DMS153 treated with DMSO at 0.1 percent for 48 hours (cell line): ENCODE measurements around the gene TMC7.

Source experiments
- DNase-seq: peaks from one replicate; lab custom pipeline; 2025; ENCODE audit not compliant: unreplicated experiment; lab: John Stamatoyannopoulos, UW

TMC7 gene

DNA sequence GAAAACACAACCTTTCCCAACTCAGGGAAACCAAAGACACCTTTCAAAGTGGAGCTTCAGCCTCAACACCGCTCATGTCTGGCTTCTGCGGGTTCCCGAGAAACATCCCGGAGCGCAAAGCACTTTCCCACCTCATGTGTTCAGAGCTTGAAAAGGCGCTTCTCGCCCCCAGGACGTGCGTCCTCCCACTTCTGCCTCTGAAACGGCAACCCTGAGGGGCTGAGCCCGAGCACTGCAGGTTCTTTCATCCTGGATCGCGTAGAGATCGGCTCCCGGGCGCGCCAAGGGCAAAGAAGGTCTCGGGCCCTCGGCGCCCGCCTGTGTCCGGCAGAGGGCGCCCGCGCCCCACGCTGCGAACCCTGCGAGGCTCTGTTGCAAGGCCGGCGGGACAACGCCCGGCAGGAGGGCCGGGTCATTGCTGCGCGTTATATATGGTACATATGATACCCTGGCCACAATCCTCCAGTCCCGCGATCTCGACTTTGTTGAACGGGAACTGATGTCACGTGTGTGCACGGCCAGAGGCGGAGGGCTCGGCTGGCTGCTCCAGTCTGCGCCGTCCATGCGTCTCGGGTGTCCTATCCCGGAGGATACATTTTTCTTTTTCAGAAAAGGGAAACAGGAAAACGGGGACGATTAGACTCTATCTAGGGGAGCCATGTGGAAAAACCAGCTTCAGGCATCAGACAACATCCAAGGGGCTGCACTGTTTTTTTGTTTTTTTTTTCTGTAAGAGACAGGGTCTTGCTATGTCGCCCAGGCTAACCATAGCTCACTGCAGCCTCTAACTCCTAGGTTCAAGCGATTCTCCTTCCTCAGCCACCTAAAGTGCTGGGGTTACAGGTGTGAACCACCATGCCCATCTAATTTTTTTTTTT, 102.8 kb downstream of the TMC7 start:
- peak; percentile 88 for DNase-seq

DNA sequence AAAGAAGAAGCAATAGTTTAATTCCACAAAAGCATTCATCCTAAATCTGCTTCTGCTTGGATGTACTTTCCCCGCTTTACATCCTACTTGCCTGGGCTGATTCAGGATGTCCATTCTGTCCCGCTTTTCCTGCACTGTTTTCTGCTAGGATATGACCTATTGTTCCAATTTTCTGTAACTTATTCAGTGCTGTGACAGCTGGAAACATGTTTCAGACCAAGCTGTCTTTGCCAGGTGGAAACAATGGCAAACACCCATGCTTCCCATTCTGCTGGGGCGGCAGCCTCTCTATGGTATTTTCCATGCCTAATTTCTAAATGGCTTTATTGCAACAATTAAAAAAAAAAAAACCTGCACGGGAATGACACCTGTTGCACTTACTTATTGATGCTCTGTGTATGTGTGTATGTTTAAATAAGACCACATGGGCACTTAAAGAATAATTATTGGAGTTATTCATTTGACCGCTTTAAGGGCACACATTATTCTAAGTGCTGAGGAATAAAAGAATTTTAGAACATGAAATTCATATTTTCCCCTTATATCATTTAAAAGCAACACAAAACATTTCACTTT, 104.7 kb downstream of the TMC7 start:
- no peak for DNase-seq

DNA sequence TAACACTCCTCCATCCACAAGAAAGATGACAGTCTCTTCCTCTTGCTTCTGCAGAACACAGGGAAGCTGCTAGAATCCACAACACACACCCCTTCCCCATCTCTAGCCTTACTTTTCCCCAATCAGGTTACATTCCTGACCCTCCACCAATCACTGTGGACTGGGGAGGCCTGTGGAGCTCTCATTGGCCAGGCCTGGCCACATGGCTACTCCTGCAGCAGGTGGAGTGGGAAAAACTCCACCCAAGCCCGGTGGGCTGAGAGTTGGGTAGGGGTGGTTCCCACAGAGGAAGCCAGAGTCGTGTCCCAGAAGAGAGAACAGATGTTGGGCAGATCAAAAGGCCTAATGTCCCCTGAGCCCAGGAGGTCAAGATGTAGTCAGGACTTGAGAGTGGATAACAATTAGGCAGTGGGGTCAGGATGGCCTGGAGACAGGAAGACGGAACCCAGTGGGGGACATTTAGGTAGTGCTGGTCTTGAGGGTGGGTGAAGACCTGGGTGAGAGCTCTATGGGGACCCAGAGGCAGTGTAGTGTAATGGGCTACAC, 105.7 kb downstream of the TMC7 start:
- DNase-seq: no peak

- no peak for DNase-seq
These were observed 107.2 kb downstream of the TMC7 start for GRCh38 chr16:19090916-19091315.

- DNase-seq: no peak
These were observed 109.1 kb downstream of the TMC7 start for GRCh38 chr16:19092653-19093410.

GRCh38 chr16:19093631-19094541, 110.2 kb downstream of the TMC7 start:
- DNase-seq: no peak

DNA sequence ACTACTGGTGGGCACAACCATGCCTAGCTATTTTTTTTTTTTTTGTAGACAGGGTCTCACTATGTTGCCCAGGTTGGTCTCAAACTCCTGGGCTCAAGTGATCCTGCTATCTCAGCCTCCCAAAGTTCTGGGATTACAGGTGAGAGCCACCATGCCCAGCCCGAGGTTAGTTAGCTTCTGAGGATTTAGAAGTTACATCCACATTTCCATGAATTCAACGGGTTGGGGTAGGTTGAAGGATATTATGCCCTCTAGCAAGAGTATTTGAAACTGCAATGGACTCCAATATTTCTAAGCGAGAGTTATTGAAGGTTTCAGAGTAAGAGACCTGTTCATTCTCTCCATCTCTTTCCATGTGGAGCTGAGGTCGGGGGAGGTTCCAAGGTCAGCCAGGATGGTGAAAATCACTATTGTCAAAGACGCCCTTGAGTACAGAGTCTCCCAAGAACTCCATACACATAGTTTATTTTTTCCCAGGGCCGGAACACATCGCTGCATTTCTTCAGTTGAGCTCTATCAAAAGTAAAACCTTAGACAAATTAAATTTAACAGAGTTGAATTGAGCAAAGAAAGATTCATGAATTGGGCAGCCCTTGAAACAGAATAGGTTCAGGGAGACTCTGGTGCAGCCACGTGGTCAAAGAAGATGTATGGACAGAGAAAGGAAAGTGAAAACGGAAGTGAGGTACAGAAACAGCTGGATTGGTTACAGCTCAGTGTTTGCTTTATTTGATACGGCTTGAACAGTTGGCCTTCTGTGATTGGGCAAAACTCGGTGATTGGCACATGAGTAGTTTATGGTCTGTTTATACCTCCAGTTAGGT, 111.0 kb downstream of the TMC7 start:
- DNase-seq: no peak

DNA sequence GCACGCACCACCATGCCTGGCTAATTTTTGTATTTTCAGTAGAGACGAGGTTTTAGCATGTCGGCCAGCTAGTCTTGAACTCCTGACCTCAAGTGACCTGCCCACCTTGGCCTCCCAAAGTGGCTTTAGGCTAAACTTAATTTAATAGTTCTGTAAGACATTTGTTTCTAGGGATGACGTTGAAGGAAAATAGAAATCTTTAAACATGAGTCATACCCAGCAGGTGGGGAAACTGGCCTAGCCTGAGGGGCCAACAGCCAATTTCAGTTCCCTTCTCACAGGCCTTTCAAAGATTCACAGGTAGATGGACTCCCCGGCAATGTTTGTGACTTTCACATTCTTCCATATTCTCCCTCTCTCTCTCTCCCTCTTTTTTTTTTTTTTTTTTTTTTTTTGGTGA, 111.9 kb downstream of the TMC7 start:
- DNase-seq: no peak

GRCh38 chr16:19098173-19098572, 114.4 kb downstream of the TMC7 start:
- no peak for DNase-seq

DNA sequence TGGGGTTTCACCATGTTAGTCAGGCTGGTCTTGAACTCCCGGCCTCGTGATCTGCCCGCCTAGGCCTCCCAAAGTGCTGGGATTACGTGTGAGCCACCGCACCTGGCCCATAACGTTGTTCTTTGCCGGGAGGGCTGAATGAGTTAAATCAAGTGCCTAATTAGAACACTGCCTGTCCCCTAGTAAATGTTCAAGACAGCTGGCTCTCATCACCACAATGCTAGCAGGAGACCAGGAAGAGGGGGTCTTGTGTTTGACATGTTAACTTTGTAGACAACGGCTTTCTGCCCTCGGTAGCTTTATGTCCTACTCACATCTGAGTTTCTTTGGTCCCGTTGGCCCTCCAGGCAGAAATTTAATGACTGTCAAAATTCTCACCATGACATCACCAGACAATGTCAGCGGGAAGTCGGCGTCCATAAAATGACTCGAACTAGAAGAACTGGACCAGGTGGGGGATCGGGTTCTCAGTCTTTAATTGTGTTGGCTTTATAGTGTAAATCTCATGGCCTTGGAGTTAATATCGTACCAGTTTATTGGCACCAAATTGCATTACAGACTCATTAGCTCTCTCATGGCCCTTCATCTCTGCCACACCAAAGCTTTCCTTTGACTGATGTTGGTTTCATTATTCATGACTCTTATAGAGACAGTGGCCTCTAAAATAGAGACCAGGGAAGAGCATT, 118.6 kb downstream of the TMC7 start:
- no peak for DNase-seq

DNA sequence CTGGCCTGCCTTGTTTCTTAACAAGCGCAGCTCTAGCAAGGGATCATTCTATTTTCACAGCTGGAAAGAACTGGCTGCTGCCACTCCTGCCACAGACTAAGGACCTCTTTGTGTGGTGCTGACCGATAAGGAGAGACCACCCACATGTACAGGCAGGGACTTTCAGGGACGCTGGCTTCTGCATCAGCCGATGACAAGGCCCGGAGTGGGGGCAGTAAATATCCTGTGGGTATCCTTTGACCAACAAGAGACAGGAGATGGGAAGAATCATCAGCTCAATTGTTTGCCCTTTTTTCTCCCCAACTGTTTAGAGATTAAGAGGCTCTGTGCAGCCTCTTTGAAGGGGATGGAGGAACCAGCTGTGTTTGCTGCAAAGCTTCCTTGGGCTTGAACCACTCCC, 120.9 kb downstream of the TMC7 start:
- DNase-seq: no peak

DNA sequence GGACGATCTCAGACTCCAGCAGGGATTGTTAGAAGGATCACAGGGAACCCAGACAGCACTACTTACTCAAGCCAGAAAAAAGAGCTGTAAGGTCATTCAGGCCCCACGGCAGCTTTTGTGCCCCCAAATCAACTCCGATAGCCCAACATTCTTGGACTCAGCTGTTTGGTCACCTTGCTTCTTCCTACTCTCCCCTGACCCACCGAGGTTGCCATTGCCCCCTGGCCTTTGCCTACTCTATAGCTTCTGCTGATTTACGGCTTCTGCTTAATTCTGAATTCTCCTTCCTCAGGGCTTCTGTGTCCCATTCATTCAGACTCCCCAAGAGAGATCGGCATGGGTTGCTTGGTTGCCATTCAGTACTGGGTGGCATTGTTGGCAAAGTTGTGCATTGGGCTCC, 121.4 kb downstream of the TMC7 start:
- no peak for DNase-seq

DNA sequence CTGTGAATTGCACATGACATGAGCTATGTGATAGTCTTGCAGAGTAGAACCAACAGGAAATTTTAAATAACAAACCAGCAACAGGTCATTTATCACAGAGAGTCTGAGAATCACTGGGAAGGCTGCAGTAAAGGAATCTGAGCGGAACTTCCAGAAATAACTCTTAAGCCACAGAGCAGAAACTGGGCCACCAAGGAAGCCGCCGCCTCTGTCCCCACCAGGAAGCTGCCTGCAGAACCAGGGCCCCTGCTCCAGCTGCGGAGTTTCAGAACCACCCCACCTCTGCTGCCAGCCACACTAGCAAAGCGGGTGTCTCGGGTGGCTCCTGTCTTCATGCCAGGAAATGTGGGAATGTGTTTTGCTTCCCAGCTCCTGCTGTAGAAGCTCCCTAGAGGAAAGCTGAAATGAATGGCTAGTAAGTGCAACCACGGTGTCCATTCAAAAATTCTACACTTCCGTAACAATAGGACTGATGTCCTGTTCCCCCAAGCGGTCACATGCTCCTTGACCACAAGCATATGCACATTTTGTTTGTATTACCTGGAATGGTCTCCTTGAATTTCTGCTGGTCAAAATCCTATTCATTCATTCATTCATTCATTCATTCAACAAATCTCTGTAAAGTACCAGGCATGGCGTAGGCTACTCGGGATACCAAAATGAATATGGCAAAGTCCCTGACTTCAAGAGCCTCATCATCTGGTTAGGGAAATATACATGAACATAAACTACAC, 122.3 kb downstream of the TMC7 start:
- no peak for DNase-seq

GRCh38 chr16:19106625-19107020, 122.9 kb downstream of the TMC7 start:
- no peak for DNase-seq

DNA sequence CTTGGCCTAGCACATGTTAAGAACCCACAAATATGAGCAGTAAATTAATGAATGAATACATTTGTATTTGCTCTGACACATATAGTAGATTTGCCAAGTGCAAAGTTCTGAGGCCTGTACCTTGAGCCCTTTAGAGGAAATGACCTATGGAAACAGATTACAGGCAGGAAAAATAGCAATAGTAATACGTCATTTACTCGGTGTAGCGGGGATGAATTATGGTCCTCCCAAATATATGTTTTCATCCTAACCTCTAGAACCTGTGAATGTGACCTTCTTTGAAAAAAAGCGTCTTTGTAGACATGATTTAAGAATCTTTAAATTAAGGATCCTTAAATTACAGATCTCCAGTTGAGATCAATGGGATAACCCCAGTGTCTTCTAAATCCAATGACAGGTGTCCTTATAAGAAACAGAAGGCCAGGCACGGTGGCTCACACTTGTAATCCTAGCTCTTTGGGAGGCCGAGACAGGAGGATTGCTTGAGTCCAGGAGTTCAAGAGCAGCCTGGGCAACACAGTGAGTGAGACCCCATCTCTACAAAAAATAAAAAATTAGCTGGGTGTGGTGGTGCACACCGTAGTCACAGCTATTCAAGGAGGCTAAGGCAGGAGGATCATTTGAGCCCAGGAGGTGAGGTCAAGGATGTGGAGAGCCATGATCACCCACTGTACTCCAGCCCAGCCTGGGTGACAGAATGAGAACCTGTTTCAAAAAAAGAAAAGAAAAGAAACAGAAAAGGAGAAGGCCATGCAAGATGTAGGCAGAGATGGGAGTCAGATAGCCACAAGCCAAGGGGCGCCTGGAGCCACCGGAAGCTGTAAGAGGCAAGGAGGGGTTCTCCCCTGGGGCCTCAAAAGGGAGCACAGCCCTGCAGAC, 124.9 kb downstream of the TMC7 start:
- DNase-seq: no peak

DNA sequence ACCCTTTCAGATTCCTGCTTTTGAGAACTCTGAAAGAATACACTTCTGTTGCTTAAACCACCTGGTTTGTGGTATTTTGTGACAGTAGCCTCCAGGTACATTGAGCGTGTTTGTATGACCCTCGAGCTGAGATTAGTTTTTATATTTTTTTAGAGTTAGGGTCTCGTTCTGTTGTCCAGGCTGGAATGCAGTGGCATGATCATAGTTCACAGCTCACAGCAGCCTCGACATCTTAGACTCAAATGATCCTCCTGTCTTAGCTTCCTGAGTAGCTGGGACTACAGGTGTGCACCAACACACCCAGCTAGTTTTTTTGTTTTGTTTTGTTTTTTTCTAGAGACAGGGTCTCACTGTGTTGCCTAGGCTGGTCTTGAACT, 125.5 kb downstream of the TMC7 start:
- no peak for DNase-seq

DNA sequence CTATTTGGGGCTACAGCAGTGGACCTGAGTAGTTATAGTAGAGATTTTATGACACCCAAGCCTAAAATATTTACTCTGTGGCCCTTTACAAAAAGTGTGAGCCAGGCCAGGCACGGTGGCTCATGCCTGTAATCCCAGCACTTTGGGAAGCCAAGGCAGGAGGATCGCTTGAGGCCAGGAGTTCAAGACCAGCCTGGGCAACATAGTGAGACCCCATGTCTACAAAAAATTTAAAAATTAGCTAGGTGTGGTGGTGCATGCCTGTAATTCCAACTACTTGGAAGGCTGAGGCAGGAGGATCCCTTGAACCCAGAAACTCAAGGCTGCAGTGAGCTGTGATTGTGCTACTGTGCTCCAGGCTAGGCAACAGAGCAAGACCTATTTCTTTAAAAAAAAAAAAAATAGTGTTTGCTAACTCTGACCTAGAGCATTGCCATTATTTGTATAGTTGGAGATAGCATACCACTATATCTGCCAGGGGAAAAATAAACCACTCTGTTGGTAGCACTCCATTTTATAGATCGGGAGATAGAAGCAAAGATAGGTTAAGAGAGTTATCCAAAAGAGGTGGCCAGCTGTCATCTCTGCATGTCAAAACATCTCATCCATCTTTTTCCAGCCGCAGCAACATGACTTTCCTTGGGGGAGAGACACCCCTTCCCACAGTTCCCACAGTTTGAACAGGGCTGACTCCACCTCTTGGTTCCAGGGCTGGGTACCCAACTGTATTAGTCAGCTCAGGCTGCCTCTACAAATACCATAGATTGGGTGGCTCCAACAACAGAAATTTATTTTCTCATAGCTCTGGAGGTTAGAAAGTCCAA, 127.0 kb downstream of the TMC7 start:
- DNase-seq: no peak
